ENCODE measurements around the gene FOXRED2. TPM values are rescaled to one million over a fixed set of nuclear protein-coding genes. Genes with fewer than 3 reads are reported as not detected.
A peak's percentile ranks its signal among the peaks of the same experiment; 100 is the strongest.

Gene FOXRED2
- total RNA-seq, 3 donors from 2014 or later (not counting 1 experiment from before 2014, with no cell fraction given), result 1.7 to 2.0 (median 1.9) TPM

DNA sequence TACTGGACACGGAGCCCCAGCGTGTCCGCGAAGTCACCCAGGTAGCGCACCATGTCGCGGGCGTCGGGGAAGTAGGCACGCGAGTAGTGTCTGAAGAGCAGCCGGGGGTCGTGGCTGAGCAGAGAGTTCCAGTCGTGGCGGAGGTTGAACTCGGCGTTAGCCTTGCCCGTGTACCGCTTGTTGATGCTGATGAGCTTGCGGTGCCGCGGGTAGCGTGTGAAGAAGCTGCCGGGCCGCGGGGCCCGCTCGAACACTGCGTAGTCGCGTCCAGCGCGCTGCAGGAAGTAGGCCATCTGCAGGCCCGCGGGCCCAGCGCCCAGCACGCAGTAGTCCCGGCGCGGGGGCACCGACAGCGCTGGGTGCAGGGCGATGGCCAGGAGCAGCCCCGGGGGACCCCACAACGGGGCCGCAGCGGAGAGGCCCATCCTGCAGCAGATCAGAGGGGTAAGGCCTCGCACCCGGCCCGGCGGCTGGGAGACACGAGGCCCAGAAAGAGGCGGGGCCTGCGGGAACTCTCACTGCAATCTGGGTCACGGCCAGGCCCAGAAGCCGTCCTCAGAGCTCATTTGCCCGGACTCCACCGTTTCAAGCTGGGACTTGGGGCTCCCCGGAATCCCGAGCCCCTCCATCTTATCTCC is 723 bp downstream of the FOXRED2 start:
- H3K36me3 ChIP-seq (ENCODE audit: control insufficient read depth, insufficient read depth, low read length), result peaks cover 9% of the 10 kb centered on the region
- Mint-ChIP-seq H3K9me3 (no peaks in the 10 kb centered on the region), H3K4me1 (peaks cover 2 to 8% of the 10 kb centered on the region in 2 donors), H3K27me3 (ENCODE audit: low read depth in 2 of 2) (no peaks in the 10 kb centered on the region), H3K27ac (no peak overlapping the region), H3K4me3 (peak overlapping the region; percentile 83), H3K36me3 (peaks cover 3% of the 10 kb centered on the region)
- ATAC-seq, result no peak
- no peak overlapping the region for H3K27ac ChIP-seq (ENCODE audit: low read length)
- DNase-seq, result no peak
- TF ChIP-seq, protein P1, sequence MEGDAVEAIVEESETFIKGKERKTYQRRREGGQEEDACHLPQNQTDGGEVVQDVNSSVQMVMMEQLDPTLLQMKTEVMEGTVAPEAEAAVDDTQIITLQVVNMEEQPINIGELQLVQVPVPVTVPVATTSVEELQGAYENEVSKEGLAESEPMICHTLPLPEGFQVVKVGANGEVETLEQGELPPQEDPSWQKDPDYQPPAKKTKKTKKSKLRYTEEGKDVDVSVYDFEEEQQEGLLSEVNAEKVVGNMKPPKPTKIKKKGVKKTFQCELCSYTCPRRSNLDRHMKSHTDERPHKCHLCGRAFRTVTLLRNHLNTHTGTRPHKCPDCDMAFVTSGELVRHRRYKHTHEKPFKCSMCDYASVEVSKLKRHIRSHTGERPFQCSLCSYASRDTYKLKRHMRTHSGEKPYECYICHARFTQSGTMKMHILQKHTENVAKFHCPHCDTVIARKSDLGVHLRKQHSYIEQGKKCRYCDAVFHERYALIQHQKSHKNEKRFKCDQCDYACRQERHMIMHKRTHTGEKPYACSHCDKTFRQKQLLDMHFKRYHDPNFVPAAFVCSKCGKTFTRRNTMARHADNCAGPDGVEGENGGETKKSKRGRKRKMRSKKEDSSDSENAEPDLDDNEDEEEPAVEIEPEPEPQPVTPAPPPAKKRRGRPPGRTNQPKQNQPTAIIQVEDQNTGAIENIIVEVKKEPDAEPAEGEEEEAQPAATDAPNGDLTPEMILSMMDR (IDR thresholded peaks at IDR 0.05), result no peak
- intact Hi-C loops (cut with micrococcal nuclease), result no loop called here
- no peaks in the 10 kb centered on the region for H3K9me3 ChIP-seq (ENCODE audit: control insufficient read depth, insufficient read depth, low read length)
- no peak overlapping the region for H3K4me3 ChIP-seq (ENCODE audit: low read length)
- no peaks in the 10 kb centered on the region for H3K27me3 ChIP-seq (ENCODE audit: control insufficient read depth, insufficient read depth, low read length)
- 94% methylated on average over 60 of the region's 60 CpGs for WGBS (ENCODE audit: insufficient coverage)
- peaks cover 16% of the 10 kb centered on the region for H3K4me1 ChIP-seq (ENCODE audit: control insufficient read depth, insufficient read depth, low read length)

DNA sequence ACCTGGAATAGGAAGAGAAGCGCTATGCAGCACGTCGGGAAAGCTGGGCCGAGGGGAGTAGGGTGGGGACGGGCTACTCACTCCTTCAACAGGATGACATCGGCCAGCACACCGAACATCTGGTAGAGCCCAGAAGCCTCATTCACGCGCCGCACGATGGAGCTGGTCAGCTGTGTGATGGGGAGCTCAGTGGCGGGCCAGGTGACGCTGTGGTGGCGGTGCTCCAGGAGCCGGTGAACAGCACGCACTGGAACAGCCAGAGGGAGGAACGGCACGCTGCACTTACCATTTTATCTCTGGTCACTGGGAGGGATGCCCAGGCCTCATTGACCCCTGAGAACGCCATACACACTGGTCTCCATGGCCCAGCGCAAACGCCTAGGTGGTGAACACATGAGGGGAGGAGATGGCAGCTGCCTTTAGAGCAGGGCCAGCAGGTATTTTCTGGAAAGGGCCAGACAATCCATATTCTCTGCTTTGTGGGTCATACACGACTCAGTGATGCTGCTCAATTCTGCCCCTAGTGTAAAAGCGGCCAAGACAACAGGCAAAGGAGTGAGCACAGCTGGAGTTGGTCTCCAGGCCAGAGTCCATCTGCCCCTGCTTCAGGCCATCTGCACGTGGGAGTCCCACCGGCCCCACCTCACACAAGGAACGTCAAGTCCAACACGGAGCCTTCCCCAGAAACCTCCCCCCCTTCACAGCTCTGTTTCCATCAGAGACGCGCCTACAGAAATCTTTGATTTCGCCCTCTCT is 8.8 kb downstream of the FOXRED2 start:
- no peak for ATAC-seq
- H3K36me3 Mint-ChIP-seq, result no peaks in the 10 kb centered on the region
- 94% methylated on average over 29 of the region's 30 CpGs for WGBS (ENCODE audit: insufficient coverage)
- peaks cover 14% of the 10 kb centered on the region for H3K4me1 ChIP-seq (ENCODE audit: control insufficient read depth, insufficient read depth, low read length)
- H3K9me3 Mint-ChIP-seq, result no peaks in the 10 kb centered on the region
- H3K36me3 ChIP-seq (ENCODE audit: control insufficient read depth, insufficient read depth, low read length), result no peaks in the 10 kb centered on the region
- no peak overlapping the region for H3K27ac Mint-ChIP-seq
- no peak for DNase-seq
- no peaks in the 10 kb centered on the region for H3K4me1 Mint-ChIP-seq
- intact Hi-C loops (cut with micrococcal nuclease), result no loop called here
- no peak overlapping the region for H3K4me3 Mint-ChIP-seq
- TF ChIP-seq, protein P1 (IDR thresholded peaks at IDR 0.05), result no peak
- H3K27me3 Mint-ChIP-seq (ENCODE audit: low read depth in 2 of 2), result no peaks in the 10 kb centered on the region
- H3K4me3 ChIP-seq (ENCODE audit: low read length), result no peak overlapping the region
- H3K27me3 ChIP-seq (ENCODE audit: control insufficient read depth, insufficient read depth, low read length), result no peaks in the 10 kb centered on the region
- H3K9me3 ChIP-seq (ENCODE audit: control insufficient read depth, insufficient read depth, low read length), result no peaks in the 10 kb centered on the region
- no peak overlapping the region for H3K27ac ChIP-seq (ENCODE audit: low read length)

DNA sequence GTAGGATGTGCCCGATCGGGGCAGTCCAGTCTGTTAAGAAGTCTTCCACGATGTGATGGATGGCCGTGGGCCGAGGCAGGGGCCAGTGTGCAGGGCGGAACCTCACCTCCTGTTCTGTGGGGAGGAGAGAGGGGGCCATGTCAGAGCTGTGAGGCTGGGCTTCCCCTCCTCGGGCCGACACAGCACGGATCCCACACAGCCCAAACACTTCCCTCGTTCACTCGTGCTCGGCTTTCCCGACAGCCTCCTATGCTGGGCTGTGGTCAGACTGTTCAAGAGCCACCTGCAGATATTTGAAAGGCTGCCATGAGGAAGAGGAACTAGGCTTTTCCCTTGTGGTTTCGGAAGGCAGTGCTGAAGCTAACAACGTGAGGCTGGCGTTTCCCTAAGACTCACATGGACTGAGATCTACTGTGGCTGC is 13.1 kb downstream of the FOXRED2 start:
- Mint-ChIP-seq H3K9me3 (no peaks in the 10 kb centered on the region), H3K36me3 (no peaks in the 10 kb centered on the region), H3K27me3 (ENCODE audit: low read depth in 2 of 2) (no peaks in the 10 kb centered on the region), H3K27ac (peak overlapping the region in 1 of 2 donors; percentile 16), H3K4me3 (no peak overlapping the region), H3K4me1 (no peaks in the 10 kb centered on the region)
- H3K9me3 ChIP-seq (ENCODE audit: control insufficient read depth, insufficient read depth, low read length), result no peaks in the 10 kb centered on the region
- ATAC-seq (peak; percentile 73 to 80 (median 78)), DNase-seq (peak in 1 of 2 donors; percentile 32)
- H3K27ac ChIP-seq (ENCODE audit: low read length), result peak overlapping the region; percentile 9
- H3K36me3 ChIP-seq (ENCODE audit: control insufficient read depth, insufficient read depth, low read length), result no peaks in the 10 kb centered on the region
- H3K4me3 ChIP-seq (ENCODE audit: low read length), result no peak overlapping the region
- peaks cover 20% of the 10 kb centered on the region for H3K4me1 ChIP-seq (ENCODE audit: control insufficient read depth, insufficient read depth, low read length)
- intact Hi-C loops (cut with micrococcal nuclease), result no loop called here
- H3K27me3 ChIP-seq (ENCODE audit: control insufficient read depth, insufficient read depth, low read length), result no peaks in the 10 kb centered on the region
- TF ChIP-seq, protein P1 (IDR thresholded peaks at IDR 0.05), result no peak
- 12% methylated on average over 16 of the region's 16 CpGs for WGBS (ENCODE audit: insufficient coverage)
